ENCODE data around the gene KRI1. TPM values are rescaled to one million over a fixed set of nuclear protein-coding genes. Genes with fewer than 3 reads are reported as not detected.

KRI1 gene
- total and polyA plus RNA-seq, 8 donors, result 4.2 to 116 (median 15.6) TPM

- Histone ChIP-seq H3K36me3 (peaks cover 46 to 79% (median 77%) of the 10 kb centered on the region in 4 donors), H3K27ac (no peak overlapping the region), H3K27me3 (no peaks in the 10 kb centered on the region), H3K4me3 (no peak overlapping the region), H3K9me3 (no peaks in the 10 kb centered on the region), H3K4me1 (peaks cover 9 to 38% (median 22%) of the 10 kb centered on the region in 4 donors)
- no peak for TF ChIP-seq CTCF (IDR thresholded peaks at IDR 0.05)
- TF ChIP-seq POLR2A (IDR thresholded peaks at IDR 0.05), result no peak
- no peak for TF ChIP-seq EP300 (IDR thresholded peaks at IDR 0.05)
- TF ChIP-seq POLR2AphosphoS5 (IDR thresholded peaks at IDR 0.05), result no peak
- no peak for DNase-seq
- intact Hi-C loops (cut with DNase I; ENCODE audit: low total_unique reads), result no loop called here
- 93 to 98% (median 97%) methylated on average over 14 to 18 of the region's 18 CpGs for WGBS, 5 donors
Measured at GRCh38 chr19:10548746-10549276, 17.0 kb downstream of the KRI1 start.

GRCh38 chr19:10546817-10547216 is 19.0 kb downstream of the KRI1 start:
- WGBS, 5 donors, result 90 to 95% (median 93%) methylated on average over 9 to 17 of the region's 17 CpGs

GRCh38 chr19:10544753-10545251 is 21.0 kb downstream of the KRI1 start:
- intact Hi-C loops (cut with DNase I; ENCODE audit: low total_unique reads), result no loop called here
- peaks cover 0 to 6% (median 0%) of the 10 kb centered on the region in 3 donors for H3K27me3 ChIP-seq
- TF ChIP-seq EP300 (IDR thresholded peaks at IDR 0.05), result no peak
- no peak for TF ChIP-seq POLR2A (IDR thresholded peaks at IDR 0.05)
- TF ChIP-seq CTCF (IDR thresholded peaks at IDR 0.05), result no peak
- TF ChIP-seq POLR2AphosphoS5 (IDR thresholded peaks at IDR 0.05), result no peak
- peaks cover 14 to 33% (median 25%) of the 10 kb centered on the region in 4 donors for H3K4me1 ChIP-seq
- H3K36me3 ChIP-seq, result peaks cover 19 to 39% (median 36%) of the 10 kb centered on the region in 4 donors
- peak overlapping the region; percentile 74 to 100 (median 91) for H3K4me3 ChIP-seq
- peak in 1 of 2 donors; percentile 39 for DNase-seq
- peak overlapping the region; percentile 90 to 96 (median 92) for H3K27ac ChIP-seq
- WGBS, 5 donors, result 42 to 51% (median 50%) methylated on average over 23 of the region's 23 CpGs
- H3K9me3 ChIP-seq, result no peaks in the 10 kb centered on the region

More at GRCh38 chr19:10546817-10547216, 19.0 kb downstream of the KRI1 start:
- no peak for DNase-seq
- H3K4me3 ChIP-seq, result no peak overlapping the region
- H3K27me3 ChIP-seq, result no peaks in the 10 kb centered on the region
- H3K4me1 ChIP-seq, result peaks cover 14 to 33% (median 26%) of the 10 kb centered on the region in 4 donors
- H3K27ac ChIP-seq, result no peak overlapping the region
- peaks cover 26 to 59% (median 57%) of the 10 kb centered on the region in 4 donors for H3K36me3 ChIP-seq
- intact Hi-C loops (cut with DNase I; ENCODE audit: low total_unique reads), result no loop called here
- no peak for TF ChIP-seq EP300 (IDR thresholded peaks at IDR 0.05)
- no peak for TF ChIP-seq POLR2AphosphoS5 (IDR thresholded peaks at IDR 0.05)
- TF ChIP-seq CTCF (IDR thresholded peaks at IDR 0.05), result no peak
- TF ChIP-seq POLR2A (IDR thresholded peaks at IDR 0.05), result no peak
- H3K9me3 ChIP-seq, result no peaks in the 10 kb centered on the region

GRCh38 chr19:10544242-10544752 is 21.5 kb downstream of the KRI1 start:
- no peaks in the 10 kb centered on the region for H3K9me3 ChIP-seq
- TF ChIP-seq EP300 (IDR thresholded peaks at IDR 0.05) (no peak), CTCF (IDR thresholded peaks at IDR 0.05) (no peak), POLR2A (IDR thresholded peaks at IDR 0.05) (no peak), POLR2AphosphoS5 (IDR thresholded peaks at IDR 0.05) (no peak)
- peak overlapping the region; percentile 90 to 96 (median 92) for H3K27ac ChIP-seq
- DNase-seq, result peak; percentile 66 to 72
- 14 to 60% (median 19%) methylated on average over 6 to 22 of the region's 22 CpGs for WGBS, 5 donors
- H3K4me1 ChIP-seq, result peaks cover 14 to 33% (median 25%) of the 10 kb centered on the region in 4 donors
- peak overlapping the region; percentile 74 to 100 (median 91) for H3K4me3 ChIP-seq
- H3K27me3 ChIP-seq, result peaks cover 0 to 11% (median 0%) of the 10 kb centered on the region in 3 donors
- H3K36me3 ChIP-seq, result peaks cover 14 to 34% (median 31%) of the 10 kb centered on the region in 4 donors
- intact Hi-C loops (cut with DNase I; ENCODE audit: low total_unique reads), result no loop called here
